ENCODE measurements around the gene TRPM2.

TRPM2 gene

DNA sequence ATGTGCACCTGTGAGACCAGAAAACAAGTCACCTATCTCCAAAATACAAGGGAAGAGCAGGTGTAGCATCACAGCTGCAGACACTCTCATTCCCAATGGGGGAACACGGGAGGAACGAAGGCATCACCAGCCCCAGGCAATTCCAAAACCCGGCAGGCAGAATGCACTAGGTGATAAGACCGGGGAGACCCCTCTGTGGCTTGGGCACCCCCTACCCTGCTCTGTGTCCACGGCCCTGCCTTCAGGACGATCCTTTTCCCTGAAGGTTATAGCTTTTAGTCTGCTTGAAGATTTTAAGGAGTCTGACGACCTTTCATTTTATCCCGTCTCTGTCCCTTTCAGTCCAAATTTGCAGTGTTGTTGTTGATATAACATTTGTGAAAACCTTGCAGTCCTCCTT is 19.2 kb downstream of the TRPM2 start:
- TF ChIP-seq, protein P1, sequence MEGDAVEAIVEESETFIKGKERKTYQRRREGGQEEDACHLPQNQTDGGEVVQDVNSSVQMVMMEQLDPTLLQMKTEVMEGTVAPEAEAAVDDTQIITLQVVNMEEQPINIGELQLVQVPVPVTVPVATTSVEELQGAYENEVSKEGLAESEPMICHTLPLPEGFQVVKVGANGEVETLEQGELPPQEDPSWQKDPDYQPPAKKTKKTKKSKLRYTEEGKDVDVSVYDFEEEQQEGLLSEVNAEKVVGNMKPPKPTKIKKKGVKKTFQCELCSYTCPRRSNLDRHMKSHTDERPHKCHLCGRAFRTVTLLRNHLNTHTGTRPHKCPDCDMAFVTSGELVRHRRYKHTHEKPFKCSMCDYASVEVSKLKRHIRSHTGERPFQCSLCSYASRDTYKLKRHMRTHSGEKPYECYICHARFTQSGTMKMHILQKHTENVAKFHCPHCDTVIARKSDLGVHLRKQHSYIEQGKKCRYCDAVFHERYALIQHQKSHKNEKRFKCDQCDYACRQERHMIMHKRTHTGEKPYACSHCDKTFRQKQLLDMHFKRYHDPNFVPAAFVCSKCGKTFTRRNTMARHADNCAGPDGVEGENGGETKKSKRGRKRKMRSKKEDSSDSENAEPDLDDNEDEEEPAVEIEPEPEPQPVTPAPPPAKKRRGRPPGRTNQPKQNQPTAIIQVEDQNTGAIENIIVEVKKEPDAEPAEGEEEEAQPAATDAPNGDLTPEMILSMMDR (IDR thresholded peaks at IDR 0.05; ENCODE audit: insufficient read depth, missing control alignments), result no peak
- DNase-seq (ENCODE audit: insufficient read length, low spot score) (no peak), FAIRE-seq (no peak)

DNA sequence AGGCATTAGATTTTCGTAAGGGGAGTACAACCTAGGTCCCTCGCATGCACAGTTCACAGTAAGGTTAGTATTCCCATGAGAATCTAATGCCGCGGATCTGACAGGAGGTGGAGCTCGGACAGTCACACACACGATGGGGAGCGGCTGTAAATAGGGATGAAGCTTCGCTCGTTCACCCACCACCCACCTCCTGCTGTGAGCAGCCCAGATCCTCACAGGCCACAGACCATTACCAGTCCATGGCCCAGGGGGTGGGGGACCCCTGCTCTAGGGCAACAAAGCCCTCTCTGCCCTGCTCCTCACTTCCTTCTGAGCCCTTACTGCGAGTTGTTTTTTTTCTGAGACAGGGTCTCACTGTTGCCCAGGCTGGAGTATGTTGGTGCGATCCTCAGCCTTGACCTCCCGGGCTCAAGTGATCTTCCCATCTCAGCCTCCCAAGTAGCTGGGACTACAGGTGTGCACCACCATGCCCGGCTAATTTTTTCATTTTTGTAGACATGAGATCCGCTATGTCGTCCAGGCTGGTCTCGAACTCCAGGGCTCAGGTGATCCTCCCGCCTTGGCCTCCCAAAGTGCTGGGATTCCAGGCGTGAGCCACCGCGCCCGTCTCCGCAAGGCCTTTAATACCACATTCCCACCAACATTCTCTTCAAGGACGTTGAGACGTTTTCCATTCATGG is 21.3 kb downstream of the TRPM2 start:
- FAIRE-seq, result no peak

DNA sequence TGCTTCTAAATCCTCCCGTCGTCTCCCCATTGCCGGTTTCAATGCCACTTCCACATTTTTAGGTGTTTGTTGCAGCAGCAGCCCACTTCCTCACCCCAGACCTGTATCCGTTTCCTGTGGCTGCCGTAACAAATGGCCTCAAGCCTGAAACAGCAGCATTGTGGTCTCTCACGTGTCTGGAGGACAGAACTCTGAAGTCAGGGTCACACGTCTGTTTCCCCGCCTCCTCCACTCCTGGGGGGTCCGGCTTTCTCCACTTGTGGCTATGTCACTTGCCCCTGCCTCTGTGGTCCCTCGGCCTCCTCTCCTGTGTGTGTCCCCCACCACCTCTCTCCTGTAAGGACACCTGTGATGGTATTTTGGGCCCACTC is 21.8 kb downstream of the TRPM2 start:
- FAIRE-seq, result no peak
- TF ChIP-seq, protein P1 (IDR thresholded peaks at IDR 0.05; ENCODE audit: insufficient read depth, missing control alignments), result no peak
- DNase-seq (ENCODE audit: insufficient read length, low spot score), result no peak

More for the DNA sequence above, 21.3 kb downstream of the TRPM2 start:
- TF ChIP-seq, protein P1 (IDR thresholded peaks at IDR 0.05; ENCODE audit: insufficient read depth, missing control alignments), result no peak
- DNase-seq (ENCODE audit: insufficient read length, low spot score), result no peak

DNA sequence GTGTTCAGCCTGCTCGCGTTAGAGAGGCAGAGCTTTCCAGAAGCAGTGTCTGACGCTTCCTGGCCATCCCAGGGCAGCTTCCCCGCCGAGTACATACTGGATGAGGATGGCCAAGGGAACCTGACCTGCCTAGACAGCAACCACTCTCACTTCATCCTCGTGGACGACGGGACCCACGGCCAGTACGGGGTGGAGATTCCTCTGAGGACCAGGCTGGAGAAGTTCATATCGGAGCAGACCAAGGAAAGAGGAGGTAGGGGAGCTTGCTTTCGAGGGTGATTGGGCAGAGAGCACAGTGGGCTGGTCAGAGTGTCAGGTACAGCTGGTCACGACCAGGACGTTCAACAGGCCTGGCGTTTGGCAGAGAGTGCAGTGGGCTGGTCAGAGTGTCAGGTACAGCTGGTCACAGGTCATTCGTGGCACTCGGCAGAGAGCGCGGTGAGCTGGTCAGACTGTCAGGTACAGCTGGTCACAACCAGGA is 22.4 kb downstream of the TRPM2 start:
- TF ChIP-seq, protein P1 (IDR thresholded peaks at IDR 0.05; ENCODE audit: insufficient read depth, missing control alignments), result no peak
- FAIRE-seq, result no peak

DNA sequence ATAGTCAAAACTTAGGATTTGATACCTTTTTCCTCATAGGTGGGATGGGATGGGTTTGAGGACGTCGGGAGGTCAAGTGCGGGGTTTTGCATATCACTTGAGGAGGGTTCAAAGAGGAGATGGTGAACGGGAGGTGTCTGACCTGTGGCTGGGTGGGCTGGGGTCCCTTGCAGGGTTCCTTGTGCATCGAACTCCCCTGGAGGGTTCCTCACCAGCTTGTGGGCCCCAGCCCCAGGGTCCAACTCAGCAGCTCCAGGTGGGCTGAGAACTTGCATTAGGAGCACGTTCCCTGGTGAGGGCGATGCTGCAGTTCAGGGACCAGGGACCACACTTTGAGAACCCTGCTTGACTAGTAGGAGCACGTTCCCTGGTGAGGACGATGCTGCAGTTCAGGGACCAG is 23.2 kb downstream of the TRPM2 start:
- DNase-seq (ENCODE audit: insufficient read length, low spot score) (no peak), FAIRE-seq (no peak)
- TF ChIP-seq, protein P1 (IDR thresholded peaks at IDR 0.05; ENCODE audit: insufficient read depth, missing control alignments), result no peak

More for the DNA sequence above, 22.4 kb downstream of the TRPM2 start:
- DNase-seq (ENCODE audit: insufficient read length, low spot score), result no peak

DNA sequence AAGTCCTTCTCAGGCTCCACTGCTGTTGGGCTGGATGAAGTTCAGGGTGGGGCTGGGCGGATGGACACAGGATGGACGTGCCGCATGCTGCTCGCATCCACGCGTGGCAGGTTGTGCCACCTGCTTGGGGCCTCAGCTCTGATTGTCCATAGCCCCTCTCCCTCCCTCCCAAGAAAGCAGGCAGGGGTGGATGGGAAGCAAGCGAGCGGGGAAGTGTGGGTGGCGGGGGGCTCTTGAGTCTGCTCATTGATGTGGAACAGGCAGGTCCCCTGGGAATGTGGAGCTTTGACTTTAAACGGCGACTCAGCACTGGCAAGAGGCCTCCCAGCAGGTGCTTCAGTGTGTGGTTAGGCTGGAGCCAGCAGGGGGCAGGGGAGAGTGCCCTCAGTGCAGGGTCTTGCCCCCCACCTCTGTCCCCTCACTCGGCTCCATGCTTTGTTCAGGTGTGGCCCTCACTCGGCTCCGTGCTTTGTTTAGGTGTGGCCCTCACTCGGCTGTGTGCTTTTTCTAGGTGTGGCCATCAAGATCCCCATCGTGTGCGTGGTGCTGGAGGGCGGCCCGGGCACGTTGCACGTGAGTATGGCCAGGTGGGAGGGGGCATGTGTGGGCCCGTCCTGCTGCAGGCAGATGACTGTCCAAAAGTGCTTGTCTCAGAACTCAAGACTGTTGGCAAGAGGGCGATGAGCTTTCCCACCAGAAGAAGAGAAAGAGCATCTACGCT is 23.9 kb downstream of the TRPM2 start:
- FAIRE-seq, result no peak
- TF ChIP-seq, protein P1 (IDR thresholded peaks at IDR 0.05; ENCODE audit: insufficient read depth, missing control alignments), result no peak

More for the DNA sequence above, 23.9 kb downstream of the TRPM2 start:
- no peak for DNase-seq (ENCODE audit: insufficient read length, low spot score)
